DND-41 (cell line): ENCODE results near the gene CERS6.

Experiments
- ATAC-seq: fragments of 200-7000 bp; cut with Tn5 transposase; 3 replicates; pipeline ENCODE4 v1.9.1; 2021; ENCODE audit warnings: low read depth; ENCODE audit not compliant: insufficient read depth
- DNase-seq: peaks from one replicate; pipeline ENCODE4 v3.0.0-alpha.2; 2020
- H2AFZ ChIP-seq: 2 replicates; pipeline ENCODE4 v1.6.0; 2012; ENCODE audit warnings: low read depth, low read length
- H3K27ac ChIP-seq: 2 replicates; pipeline ENCODE4 v1.5.1; 2012; ENCODE audit warnings: low read length, inconsistent platforms
- H3K27me3 ChIP-seq: fragments of 200-600 bp; sonication (generic); 2 replicates; pipeline ENCODE4 v1.6.0; 2012; ENCODE audit warnings: low read length, mild to moderate bottlenecking, inconsistent platforms; ENCODE audit not compliant: insufficient read depth, poor library complexity
- H3K36me3 ChIP-seq: 2 replicates; pipeline ENCODE4 v1.5.1; 2012; ENCODE audit warnings: low read length, inconsistent platforms; ENCODE audit not compliant: insufficient read depth
- H3K4me1 ChIP-seq: 2 replicates; pipeline ENCODE4 v1.5.1; 2012; ENCODE audit warnings: mild to moderate bottlenecking, low read length; ENCODE audit not compliant: insufficient read depth
- H3K4me2 ChIP-seq: 2 replicates; pipeline ENCODE4 v1.6.0; 2012; ENCODE audit warnings: mild to moderate bottlenecking, moderate library complexity, low read length, inconsistent platforms; ENCODE audit not compliant: insufficient read depth
- H3K4me3 ChIP-seq, 2 experiments: fragments of 200-600 bp in 1 of 2; shearing (Covaris generic) in 1 of 2; 2 replicates each; pipeline ENCODE4 v1.5.1; 2012 to 2016; ENCODE audit warnings: inconsistent platforms in 2 of 2, low read length in 2 of 2, mild to moderate bottlenecking in 2 of 2, low read depth in 1 of 2, moderate library complexity in 1 of 2
- H3K79me2 ChIP-seq: 2 replicates; pipeline ENCODE4 v1.6.0; 2012; ENCODE audit warnings: low read length, inconsistent platforms; ENCODE audit not compliant: insufficient read depth
- H3K9ac ChIP-seq: 2 replicates; pipeline ENCODE4 v1.6.0; 2012; ENCODE audit warnings: low read depth, mild to moderate bottlenecking, inconsistent platforms, low read length, moderate library complexity
- H3K9me3 ChIP-seq: 2 replicates; pipeline ENCODE4 v1.5.1; 2012; ENCODE audit warnings: low read length, moderate library complexity, mild to moderate bottlenecking, inconsistent platforms; ENCODE audit not compliant: insufficient read depth, severe bottlenecking
- H4K20me1 ChIP-seq: 2 replicates; pipeline ENCODE4 v1.6.0; 2012; ENCODE audit warnings: low read length; ENCODE audit not compliant: insufficient read depth
- CTCF ChIP-seq: IDR thresholded peaks from 2 replicates; pipeline ENCODE4 v1.5.1; 2012; ENCODE audit warnings: borderline replicate concordance, low read length, moderate library complexity, mild to moderate bottlenecking; ENCODE audit not compliant: poor library complexity, severe bottlenecking; ENCODE audit errors: extremely low read depth
- EZH2 ChIP-seq: IDR thresholded peaks from 3 replicates; pipeline ENCODE4 v1.6.1; 2012; ENCODE audit warnings: borderline replicate concordance, low read depth, mild to moderate bottlenecking, moderate library complexity, low read length, inconsistent platforms; ENCODE audit not compliant: severe bottlenecking

CERS6 gene

DNA sequence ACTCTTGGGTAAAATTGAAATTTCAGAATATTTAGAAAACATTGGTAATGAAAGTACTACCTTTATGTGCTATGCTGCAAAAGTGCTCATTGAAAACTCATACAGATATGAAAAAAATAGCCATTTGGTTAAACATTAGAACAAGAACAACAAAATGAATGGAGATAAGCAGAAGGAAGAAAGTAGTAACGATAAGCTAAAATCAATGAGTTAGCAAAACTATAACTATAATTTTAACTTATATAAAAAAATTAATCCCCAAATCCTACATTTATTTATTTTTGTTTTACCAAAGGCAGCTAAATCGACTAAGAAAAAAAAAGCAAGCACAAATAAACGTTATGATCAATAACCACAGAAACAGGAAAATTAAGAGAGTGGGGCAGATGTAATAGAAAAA is 99.2 kb downstream of the CERS6 start:
- no peak overlapping the region for H3K9ac ChIP-seq
- H2AFZ ChIP-seq: no peak overlapping the region
- no peaks in the 10 kb centered on the region for H3K27me3 ChIP-seq
- H3K4me1 ChIP-seq: peaks cover 7% of the 10 kb centered on the region
- DNase-seq (no peak), ATAC-seq (no peak)
- no peak overlapping the region for H3K27ac ChIP-seq
- TF ChIP-seq CTCF (no peak), EZH2 (no peak)
- H3K9me3 ChIP-seq: no peaks in the 10 kb centered on the region
- H4K20me1 ChIP-seq: peaks cover 4% of the 10 kb centered on the region; the same call in 1 of the 2 replicates
- H3K79me2 ChIP-seq: no peaks in the 10 kb centered on the region
- no peak overlapping the region for H3K4me3 ChIP-seq
- H3K36me3 ChIP-seq: peaks cover 4% of the 10 kb centered on the region; the same call in 1 of the 2 replicates
- H3K4me2 ChIP-seq: no peak overlapping the region

- ATAC-seq: no peak
- no peak overlapping the region for H3K9ac ChIP-seq
- no peak overlapping the region for H3K4me2 ChIP-seq
- TF ChIP-seq EZH2 (no peak), CTCF (no peak)
- H3K4me1 ChIP-seq: no peaks in the 10 kb centered on the region
- no peaks in the 10 kb centered on the region for H4K20me1 ChIP-seq
- H3K27ac ChIP-seq: no peak overlapping the region
- no peak for DNase-seq
- no peaks in the 10 kb centered on the region for H3K27me3 ChIP-seq
- peaks cover 14% of the 10 kb centered on the region; the same call in 1 of the 2 replicates for H3K36me3 ChIP-seq
- H3K79me2 ChIP-seq: no peaks in the 10 kb centered on the region
- no peaks in the 10 kb centered on the region for H3K9me3 ChIP-seq
- H3K4me3 ChIP-seq: no peak overlapping the region
- no peak overlapping the region for H2AFZ ChIP-seq
Observed at GRCh38 chr2:168559187-168559586, 103.1 kb downstream of the CERS6 start.

GRCh38 chr2:168560817-168561499 is 104.9 kb downstream of the CERS6 start:
- Histone ChIP-seq H3K4me1 (no peaks in the 10 kb centered on the region), H2AFZ (no peak overlapping the region), H3K9ac (no peak overlapping the region), H3K36me3 (peaks cover 14% of the 10 kb centered on the region; the same call in 1 of the 2 replicates), H3K27me3 (no peaks in the 10 kb centered on the region), H3K79me2 (no peaks in the 10 kb centered on the region), H3K9me3 (no peaks in the 10 kb centered on the region), H3K4me2 (no peak overlapping the region), H3K27ac (no peak overlapping the region), H4K20me1 (no peaks in the 10 kb centered on the region), H3K4me3 (no peak overlapping the region)
- DNase-seq (no peak), ATAC-seq (no peak)
- TF ChIP-seq CTCF (no peak), EZH2 (no peak)

DNA sequence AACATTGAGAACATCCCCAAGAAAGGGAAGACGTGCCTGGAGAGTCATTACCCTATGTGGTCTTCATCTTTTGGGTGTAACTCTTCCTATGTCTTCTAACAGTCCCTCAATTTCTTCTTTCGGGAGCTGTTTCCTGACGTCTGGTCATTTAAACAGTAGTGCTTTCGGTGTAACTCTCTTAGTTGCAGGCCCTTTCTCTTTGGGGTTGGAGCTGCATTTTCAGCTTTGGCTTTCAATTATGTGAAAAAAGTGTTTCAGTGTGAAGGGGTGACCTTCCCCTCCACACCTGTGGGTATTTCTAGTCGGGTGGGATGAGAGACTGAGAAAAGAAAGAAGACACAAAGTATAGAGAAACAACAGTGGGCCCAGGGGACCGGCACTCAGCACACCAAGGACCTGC is 105.9 kb downstream of the CERS6 start:
- Histone ChIP-seq H2AFZ (no peak overlapping the region), H3K79me2 (no peaks in the 10 kb centered on the region), H3K4me3 (no peak overlapping the region), H3K4me2 (no peak overlapping the region), H3K27ac (no peak overlapping the region), H3K4me1 (no peaks in the 10 kb centered on the region), H3K9ac (no peak overlapping the region), H3K9me3 (no peaks in the 10 kb centered on the region), H3K27me3 (no peaks in the 10 kb centered on the region), H4K20me1 (no peaks in the 10 kb centered on the region), H3K36me3 (peaks cover 14% of the 10 kb centered on the region; the same call in 1 of the 2 replicates)
- ATAC-seq (no peak), DNase-seq (no peak)
- TF ChIP-seq CTCF (no peak), EZH2 (no peak)
